Chondrocyte (in vitro differentiated cells): ENCODE measurements around the gene USP11. TPM values are rescaled to one million over a fixed set of nuclear protein-coding genes. Genes with fewer than 3 reads are reported as not detected.
A peak's percentile ranks its signal among the peaks of the same experiment; 100 is the strongest.

ENCODE experiments used
- DNase-seq: peaks from one replicate; pipeline ENCODE4 v3.0.0; 2021; ENCODE audit warnings: mixed read lengths, low spot score
- H3K27ac Mint-ChIP-seq: one replicate; pipeline ENCODE4 v1.8.0; 2021; ENCODE audit warnings: mild to moderate bottlenecking, moderate library complexity, mixed read lengths; ENCODE audit not compliant: unreplicated experiment
- H3K27me3 Mint-ChIP-seq: 2 replicates; pipeline ENCODE4 v1.8.0; 2021; ENCODE audit warnings: low read depth, mixed read lengths
- H3K36me3 Mint-ChIP-seq: 2 replicates; pipeline ENCODE4 v1.8.0; 2021; ENCODE audit warnings: low read depth, mixed read lengths
- H3K4me1 Mint-ChIP-seq: 2 replicates; pipeline ENCODE4 v1.8.0; 2021; ENCODE audit warnings: low read depth, mild to moderate bottlenecking, mixed read lengths
- H3K4me3 Mint-ChIP-seq: one replicate; pipeline ENCODE4 v1.8.0; 2021; ENCODE audit warnings: mild to moderate bottlenecking, moderate library complexity, mixed read lengths; ENCODE audit not compliant: unreplicated experiment
- H3K9me3 Mint-ChIP-seq: 2 replicates; pipeline ENCODE4 v1.8.0; 2021; ENCODE audit warnings: low read depth, mixed read lengths
- CTCF ChIP-seq: fragments of 200-600 bp; sonication (generic); IDR thresholded peaks from 2 replicates; pipeline ENCODE4 v1.5.0; 2021; ENCODE audit warnings: antibody characterized with exemption, mild to moderate bottlenecking, moderate library complexity
- total RNA-seq: library from RNA; stranded (reverse); gene quantifications from 3 replicates; pipeline ENCODE4 v1.2.1, GENCODE V29; 2021

Gene USP11
- total RNA-seq, 1 donor from 2014 or later = 157 TPM

- no peaks in the 10 kb centered on the region for H3K36me3 Mint-ChIP-seq
- no peak overlapping the region for H3K27ac Mint-ChIP-seq
- H3K4me1 Mint-ChIP-seq = peaks cover 11% of the 10 kb centered on the region
- H3K27me3 Mint-ChIP-seq = no peaks in the 10 kb centered on the region
- DNase-seq = no peak
- H3K9me3 Mint-ChIP-seq = no peaks in the 10 kb centered on the region
- no peak for TF ChIP-seq CTCF
- H3K4me3 Mint-ChIP-seq = no peak overlapping the region
Observed at GRCh38 chrX:47285836-47286320, 53.1 kb downstream of the USP11 start.

- peaks cover 7% of the 10 kb centered on the region for H3K27me3 Mint-ChIP-seq
- peaks cover 11% of the 10 kb centered on the region for H3K9me3 Mint-ChIP-seq
- no peak overlapping the region for H3K27ac Mint-ChIP-seq
- H3K36me3 Mint-ChIP-seq = peaks cover 1% of the 10 kb centered on the region
- H3K4me1 Mint-ChIP-seq = peaks cover 9% of the 10 kb centered on the region
- DNase-seq = no peak
- H3K4me3 Mint-ChIP-seq = no peak overlapping the region
- TF ChIP-seq CTCF = no peak
Observed at GRCh38 chrX:47293106-47293505, 60.3 kb downstream of the USP11 start.

DNA sequence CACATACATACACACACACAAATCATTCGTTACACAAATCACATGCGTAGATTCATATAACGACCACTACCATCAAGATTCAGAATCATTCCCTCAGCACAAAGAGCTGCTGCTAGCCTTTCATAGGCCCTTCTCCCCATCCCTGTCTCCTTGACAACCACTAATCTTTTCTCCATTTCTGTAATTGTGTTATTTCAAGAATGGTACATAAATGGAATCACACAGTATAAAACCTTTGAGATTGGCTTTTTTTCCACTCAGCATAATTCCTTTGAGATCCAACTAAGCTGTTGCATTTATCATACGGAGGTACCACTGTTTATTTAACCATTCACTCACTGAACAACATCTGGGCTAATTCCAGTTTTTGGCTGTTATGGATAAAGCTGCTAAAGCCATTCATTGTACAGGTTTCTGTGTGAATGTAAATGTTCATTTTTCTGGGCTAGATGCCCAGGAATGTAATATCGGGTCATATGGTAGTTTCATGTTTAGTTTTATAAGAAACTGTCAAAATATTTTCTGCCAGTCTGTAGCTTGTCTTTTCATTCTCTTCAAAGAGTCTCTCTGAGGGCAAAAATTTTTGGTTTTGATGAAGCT lies 64.1 kb downstream of the USP11 start:
- Mint-ChIP-seq H3K9me3 (peaks cover 9% of the 10 kb centered on the region), H3K27ac (peak overlapping the region; percentile 14), H3K27me3 (peaks cover 6% of the 10 kb centered on the region), H3K4me3 (no peak overlapping the region), H3K36me3 (peaks cover 1% of the 10 kb centered on the region), H3K4me1 (peaks cover 9% of the 10 kb centered on the region)
- TF ChIP-seq CTCF = no peak
- no peak for DNase-seq

DNA sequence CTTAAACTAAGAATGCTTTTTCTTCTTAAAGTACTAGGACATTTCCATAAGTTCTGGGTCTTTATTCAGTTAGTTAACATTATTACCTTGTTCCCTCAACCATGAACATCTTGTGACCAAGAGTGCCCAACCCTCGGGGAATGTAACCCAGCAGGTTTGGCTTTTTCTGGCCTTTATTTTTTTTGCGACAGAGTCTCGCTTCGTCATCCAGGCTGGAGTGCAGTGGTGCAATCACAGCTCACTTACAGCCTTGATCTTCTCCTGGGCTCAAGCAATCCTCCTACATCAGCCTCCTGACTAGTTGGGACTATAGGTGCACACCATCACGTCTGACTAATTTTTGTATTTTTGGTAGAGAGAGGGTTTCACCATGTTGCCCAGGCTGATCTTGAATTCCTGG lies 65.1 kb downstream of the USP11 start:
- H3K9me3 Mint-ChIP-seq = peaks cover 5% of the 10 kb centered on the region
- H3K36me3 Mint-ChIP-seq = peaks cover 1% of the 10 kb centered on the region
- DNase-seq = no peak
- H3K27ac Mint-ChIP-seq = no peak overlapping the region
- no peak for TF ChIP-seq CTCF
- H3K27me3 Mint-ChIP-seq = peaks cover 2% of the 10 kb centered on the region
- H3K4me1 Mint-ChIP-seq = peaks cover 9% of the 10 kb centered on the region
- no peak overlapping the region for H3K4me3 Mint-ChIP-seq

Other genes starting within 250 kb of the USP11 start
- 0.33 TPM in 1 of 3 replicates, not detected in the others for gene RGN, start 154.6 kb upstream of the USP11 start, total RNA-seq
- 60.7 to 65.4 TPM (median 60.8 TPM) in 3 replicates for gene NDUFB11, start 88.3 kb upstream of the USP11 start, total RNA-seq
- gene RBM10, start 87.8 kb upstream of the USP11 start, total RNA-seq = 29.0 to 36.3 TPM (median 29.6 TPM) in 3 replicates
- 299 to 312 TPM (median 311 TPM) in 3 replicates for gene UBA1, start 39.2 kb upstream of the USP11 start, total RNA-seq
- gene CDK16, start 14.3 kb upstream of the USP11 start, total RNA-seq = 172 to 183 TPM (median 179 TPM) in 3 replicates
- 0.15 to 0.22 TPM in 2 of 3 replicates, not detected in the other for gene ZNF157, start 137.6 kb downstream of the USP11 start, total RNA-seq